ENCODE results near the gene HIGD1A. TPM values are rescaled to one million over a fixed set of nuclear protein-coding genes. Genes with fewer than 3 reads are reported as not detected.

The HIGD1A gene
- total RNA-seq, 1 experiment from 2014 or later, result 154 TPM

Other genes with a start within 250 kb of the HIGD1A start
- 43.2 and 63.3 TPM in 2 replicates for gene SEC22C, start 222.5 kb downstream of the HIGD1A start, total RNA-seq (2014; rRNA removed)
- gene SS18L2, start 213.6 kb downstream of the HIGD1A start, total RNA-seq (2014; rRNA removed), result 31.1 and 36.8 TPM in 2 replicates
- gene NKTR, start 203.8 kb downstream of the HIGD1A start, total RNA-seq (2014; rRNA removed), result 35.3 and 37.6 TPM in 2 replicates
- 9.5 and 10.8 TPM in 2 replicates for gene ZBTB47, start 150.8 kb downstream of the HIGD1A start, total RNA-seq (2014; rRNA removed)
- not detected in 2 replicates for gene KLHL40, start 119.0 kb downstream of the HIGD1A start, total RNA-seq (2014; rRNA removed)
- gene HHATL, start 101.7 kb downstream of the HIGD1A start, total RNA-seq (2014; rRNA removed), result not detected in 2 replicates
- 0.47 TPM in 1 of 2 replicates, not detected in the other for gene CCDC13, start 31.2 kb downstream of the HIGD1A start, total RNA-seq (2014; rRNA removed)
- gene ACKR2, start 5.0 kb upstream of the HIGD1A start, total RNA-seq (2014; rRNA removed), result 1.3 and 3.9 TPM in 2 replicates
- not detected in 2 replicates for gene CYP8B1, start 71.4 kb upstream of the HIGD1A start, total RNA-seq (2014; rRNA removed)
- gene ZNF662, start 101.7 kb upstream of the HIGD1A start, total RNA-seq (2014; rRNA removed), result 0.04 TPM in 1 of 2 replicates, not detected in the other
- 1.9 and 2.5 TPM in 2 replicates for gene GASK1A, start 174.8 kb upstream of the HIGD1A start, total RNA-seq (2014; rRNA removed)

All from PC-3 (cell line).